NOMO-1 treated with dmso at 0.1 percent for 144 hours (cell line): ENCODE results near the gene RECQL.
"Not testable (repeated sequence)": the region's sequence is repeated elsewhere in the genome, so short reads cannot be mapped to it uniquely, and the experiment has no call there.

Source experiments
- DNase-seq: peaks from one replicate; lab custom pipeline; 2025; ENCODE audit not compliant: unreplicated experiment; lab: John Stamatoyannopoulos, UW

RECQL gene

DNA sequence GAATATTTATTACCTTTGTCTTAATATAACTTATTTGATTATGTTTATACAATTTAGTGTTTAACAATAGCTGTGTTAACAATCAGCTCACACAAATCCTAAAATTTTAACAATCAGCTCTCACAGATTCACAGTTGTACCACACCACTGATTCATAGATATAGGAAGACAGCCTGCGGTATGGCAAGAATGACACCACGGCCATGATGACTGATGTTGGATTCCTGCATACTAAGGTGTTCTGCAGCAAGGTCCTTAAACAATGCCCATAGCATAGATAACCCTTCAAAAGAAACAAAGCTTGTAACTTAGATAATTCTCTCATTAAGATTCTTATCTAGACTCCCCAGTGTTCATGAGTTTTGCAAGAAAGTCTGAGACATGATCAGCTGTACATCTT, 67.9 kb downstream of the RECQL start:
- DNase-seq = no peak

DNA sequence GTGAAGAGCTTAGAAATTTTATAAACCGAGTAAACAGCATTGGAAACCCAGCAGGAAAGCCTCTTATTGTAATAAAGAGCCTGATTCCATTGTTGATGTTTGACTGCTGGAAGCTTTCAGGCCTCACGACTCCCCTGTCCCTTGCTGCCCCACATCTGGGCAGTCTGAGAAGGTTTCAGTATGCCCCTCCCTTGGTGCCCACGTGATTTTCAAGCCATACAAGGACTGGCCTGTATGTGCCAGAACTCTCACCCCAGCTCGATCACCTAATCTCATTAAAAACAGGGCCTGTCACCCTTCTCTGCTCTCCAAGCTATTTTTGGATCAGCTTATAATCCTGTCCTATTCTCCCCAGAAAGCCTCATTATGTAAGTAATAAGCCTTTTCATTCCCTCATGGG, 71.4 kb downstream of the RECQL start:
- no peak for DNase-seq

GRCh38 chr12:21428241-21428640, 73.2 kb downstream of the RECQL start:
- DNase-seq = no peak

- not testable (repeated sequence) for DNase-seq
These were observed 82.3 kb downstream of the RECQL start for GRCh38 chr12:21419009-21419699.
